HL-60/S4 (cell line): ENCODE data around the gene RP2.

Source experiments
- in situ Hi-C: fragments of 300-500 bp; cut with MboI; formaldehyde crosslinking; loops from 2 replicates; pipeline ENCODE4 v1.14.3; 2022; ENCODE audit warnings: low sequenced_read_pairs

RP2 gene

DNA sequence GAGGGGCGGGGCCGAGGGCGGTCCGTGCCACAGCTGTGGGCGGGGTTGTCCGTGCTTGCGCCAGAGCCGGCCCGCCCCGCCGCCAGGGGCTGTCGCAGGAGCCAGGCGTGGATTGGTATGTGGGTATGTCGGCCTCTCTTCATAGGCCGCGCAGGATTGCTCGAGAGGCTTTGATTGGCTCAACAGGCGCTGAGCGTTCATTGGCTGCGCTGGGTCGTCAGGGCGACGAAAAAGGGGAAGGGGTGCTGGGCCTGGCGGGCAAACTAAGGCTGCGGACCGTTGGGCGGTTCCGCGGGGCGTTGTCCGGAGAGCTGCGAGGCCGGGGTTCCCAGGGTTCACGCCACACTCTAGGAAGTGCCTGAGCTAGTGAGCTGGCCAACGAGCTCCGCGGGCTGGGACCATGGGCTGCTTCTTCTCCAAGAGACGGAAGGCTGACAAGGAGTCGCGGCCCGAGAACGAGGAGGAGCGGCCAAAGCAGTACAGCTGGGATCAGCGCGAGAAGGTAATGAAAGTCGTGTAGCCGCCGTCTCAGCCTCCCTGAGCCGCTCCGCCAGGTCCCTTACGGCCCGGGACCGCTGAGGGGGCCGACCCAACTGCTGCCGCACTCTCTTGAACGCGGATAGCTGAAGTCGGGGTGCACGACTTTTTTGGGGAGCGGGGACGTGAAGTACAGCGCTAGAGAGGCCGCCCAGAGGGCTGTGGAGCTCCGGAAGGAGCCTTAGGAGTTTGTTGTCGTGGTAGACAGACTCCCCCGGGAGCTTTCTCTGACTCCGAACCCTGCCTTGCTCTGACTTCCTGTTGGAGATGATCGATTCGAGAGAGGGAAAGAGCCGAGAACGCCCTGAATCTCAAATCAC, at the start of gene RP2:
Gene RP2 (plus strand): TSS at position 343 of the 857 bp plus-strand sequence. CDS start 58 bp downstream, at position 401.
- in situ Hi-C loops: no loop called here

GRCh38 chrX:46788902-46789301, 47.9 kb upstream of the RP2 start:
- in situ Hi-C loops: no loop called here

DNA sequence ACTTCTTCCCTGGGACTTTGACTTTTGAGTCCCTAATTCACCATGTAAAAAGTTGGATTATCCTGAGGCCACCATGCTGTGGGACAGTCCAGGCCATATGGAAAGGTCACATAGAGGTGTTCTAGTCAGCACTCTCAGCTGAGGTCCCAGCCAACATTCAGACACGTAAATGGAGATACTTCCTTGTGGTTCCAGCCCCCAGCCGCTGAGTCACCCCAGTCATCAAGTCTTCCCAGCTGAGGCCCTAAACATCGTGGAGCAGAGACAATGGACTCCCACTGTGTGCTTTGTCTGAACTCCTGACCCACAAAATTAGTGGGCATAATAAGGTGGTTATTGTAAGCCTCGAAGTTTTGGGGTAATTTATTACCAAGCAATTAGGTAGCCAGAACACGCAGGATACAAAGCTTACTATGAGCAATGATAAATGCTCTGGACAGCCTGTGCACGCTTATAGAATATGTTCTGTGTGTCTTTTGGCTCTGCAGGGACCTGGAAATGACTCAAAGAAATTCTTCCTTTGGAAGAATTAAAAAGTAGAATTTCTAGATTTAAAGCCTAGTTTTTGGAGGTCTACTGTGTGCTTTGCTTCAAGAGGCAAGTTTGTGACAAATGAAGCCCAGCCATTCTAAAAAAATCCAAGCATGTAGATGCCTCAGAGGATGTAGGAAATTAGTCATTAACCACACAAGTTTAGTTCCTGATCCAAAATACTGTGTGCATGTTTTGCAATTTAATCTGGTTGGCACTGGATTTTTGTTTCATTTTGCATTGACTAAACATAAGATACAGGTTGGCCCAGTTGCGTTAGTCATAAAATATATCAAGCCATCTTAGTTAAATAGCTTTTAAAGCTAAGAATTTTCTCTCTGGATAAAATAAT, 44.7 kb upstream of the RP2 start:
- in situ Hi-C loops: no loop called here

GRCh38 chrX:46792810-46793188, 44.0 kb upstream of the RP2 start:
- in situ Hi-C loops: no loop called here

GRCh38 chrX:46793386-46794143, 43.3 kb upstream of the RP2 start:
- in situ Hi-C loops: no loop called here

GRCh38 chrX:46796574-46797191, 40.2 kb upstream of the RP2 start:
- in situ Hi-C loops: no loop called here

DNA sequence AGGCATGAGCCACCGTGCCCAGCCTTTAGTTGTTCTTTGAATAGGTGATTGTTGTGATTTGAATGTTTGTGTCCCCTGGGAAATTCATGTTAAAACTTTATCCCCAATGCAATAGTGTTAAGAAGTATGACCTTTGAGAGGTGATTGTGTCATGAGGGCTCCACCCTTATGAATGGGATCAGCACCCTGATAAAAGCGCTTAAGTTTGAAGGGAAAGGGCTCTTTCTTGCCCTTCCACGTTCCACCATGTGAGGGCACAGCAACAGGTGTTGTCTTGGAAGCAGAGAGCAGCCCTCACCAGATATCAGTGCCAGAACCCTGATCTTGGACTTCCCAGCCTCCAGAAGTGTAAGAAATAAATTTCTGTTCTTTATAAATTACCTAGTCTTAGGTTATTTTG, 33.7 kb upstream of the RP2 start:
- in situ Hi-C loops: no loop called here

DNA sequence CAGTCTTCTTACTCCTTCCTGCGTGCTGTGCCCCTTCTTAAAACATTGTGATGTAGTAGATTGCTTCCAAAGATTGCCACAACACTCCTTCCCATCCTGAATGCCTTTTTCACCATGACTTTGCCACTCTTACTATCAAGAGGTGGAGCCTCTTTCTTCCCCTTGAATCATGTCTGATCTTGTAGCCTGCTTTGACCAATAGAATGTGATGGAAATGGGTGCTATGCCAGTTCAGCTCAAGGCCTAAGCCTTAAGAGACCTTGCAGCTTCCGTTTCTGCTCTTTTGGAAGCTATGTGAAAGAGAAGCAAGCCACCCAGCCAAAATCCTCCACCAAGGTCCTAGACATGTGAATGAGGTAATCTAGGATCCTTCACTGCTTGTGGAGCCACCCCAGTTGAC, 31.6 kb upstream of the RP2 start:
- in situ Hi-C loops: no loop called here

GRCh38 chrX:46811121-46811520, 25.7 kb upstream of the RP2 start:
- in situ Hi-C loops: no loop called here

DNA sequence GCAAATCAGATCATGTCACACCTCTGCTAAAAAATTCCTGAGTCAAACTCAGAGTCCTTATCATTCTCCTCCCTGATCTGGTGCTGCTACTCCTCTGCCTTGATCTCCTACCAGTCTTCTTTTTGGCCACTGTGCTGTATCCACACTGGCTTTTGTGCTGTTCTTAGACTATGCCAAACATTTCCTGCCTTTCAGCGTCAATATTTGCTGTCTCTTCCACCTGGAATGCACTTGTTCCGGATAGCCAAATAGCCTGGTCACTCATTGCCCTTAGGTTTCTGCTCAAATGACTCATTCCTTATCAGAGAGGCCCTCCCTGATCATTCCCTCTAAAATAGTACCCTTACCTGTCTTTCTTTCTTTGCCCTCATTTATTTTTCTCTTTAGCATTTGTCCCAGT, 24.4 kb upstream of the RP2 start:
- in situ Hi-C loops: no loop called here

GRCh38 chrX:46814966-46815365, 21.9 kb upstream of the RP2 start:
- in situ Hi-C loops: no loop called here

DNA sequence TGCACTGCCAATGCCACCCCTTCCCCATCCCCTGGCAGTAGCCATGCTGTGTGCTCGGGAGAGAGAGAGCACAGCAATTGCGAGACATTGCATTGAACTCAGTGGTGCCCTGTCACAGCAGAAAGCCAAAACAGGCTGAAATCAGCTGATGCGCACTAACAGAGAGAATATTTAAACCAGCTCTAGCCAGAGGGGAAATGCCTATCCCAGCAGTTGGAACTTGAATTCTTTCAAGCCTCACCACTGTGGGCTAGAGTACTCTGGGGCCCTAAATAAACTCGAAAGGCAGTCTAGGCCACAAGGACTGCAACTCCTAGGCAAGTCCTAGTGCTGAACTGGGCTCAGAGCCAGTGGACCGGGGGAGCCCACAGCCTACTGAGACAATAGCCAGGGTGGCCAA, 17.7 kb upstream of the RP2 start:
- in situ Hi-C loops: no loop called here

DNA sequence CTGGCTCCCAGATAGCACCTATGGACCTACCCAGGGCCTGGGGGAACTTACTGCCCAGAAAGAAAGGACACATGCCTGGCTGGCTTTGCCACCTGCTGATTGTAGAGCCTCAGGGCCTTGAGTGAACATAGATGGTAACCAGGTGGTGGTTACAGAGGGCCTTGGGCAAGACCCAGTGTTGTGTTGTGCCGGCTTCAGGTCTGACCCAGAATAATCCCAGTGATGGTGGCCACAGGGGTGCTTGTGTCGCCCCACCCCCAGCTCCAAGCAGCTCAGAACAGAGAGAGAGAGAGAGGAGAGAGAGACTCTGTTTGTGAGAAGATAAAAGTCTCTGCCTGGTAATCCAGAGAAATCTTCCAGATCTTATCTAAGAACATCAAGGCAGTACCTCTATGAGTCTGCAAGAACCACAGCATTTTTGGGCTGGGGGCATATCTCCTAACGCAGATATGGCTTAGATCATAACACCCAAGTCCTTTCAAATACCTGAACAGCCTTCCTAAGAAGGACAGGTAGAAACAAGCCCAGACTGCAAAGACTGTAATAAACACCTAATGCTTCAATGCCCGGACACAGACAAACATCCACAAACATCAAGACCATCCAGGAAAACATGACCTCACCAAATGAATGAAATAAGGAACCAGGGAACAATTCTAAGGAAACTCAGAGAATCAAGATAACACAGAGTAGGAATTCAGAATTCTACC, 16.3 kb upstream of the RP2 start:
- in situ Hi-C loops: no loop called here

- in situ Hi-C loops: no loop called here
Observed at GRCh38 chrX:46823481-46823880, 13.4 kb upstream of the RP2 start.

DNA sequence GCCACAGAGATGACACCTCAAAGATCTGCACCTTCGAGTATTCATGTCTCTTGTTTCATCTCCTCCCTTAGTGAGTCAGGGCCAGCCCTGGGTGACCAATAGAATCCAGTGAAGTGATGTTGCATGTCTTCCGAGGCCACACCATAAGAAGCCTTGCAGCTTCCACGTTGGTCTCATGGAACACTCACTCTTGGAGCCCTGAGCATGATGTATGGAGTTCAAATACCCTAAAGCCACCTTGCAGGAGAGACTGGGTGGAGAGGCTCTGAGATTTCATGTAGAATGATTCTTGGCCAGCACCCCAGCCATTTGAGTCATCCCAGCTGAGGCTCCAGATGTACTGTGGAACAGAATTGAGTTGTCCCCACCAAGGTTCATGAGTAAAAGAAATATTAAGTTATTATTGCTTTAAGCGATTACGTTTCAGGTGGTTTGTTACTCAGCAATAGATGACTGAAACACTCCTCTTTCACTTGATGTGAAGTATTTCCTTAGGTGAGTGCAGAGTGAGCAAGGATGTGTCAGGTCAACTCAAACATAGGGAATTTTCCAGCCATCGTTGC, 5.0 kb upstream of the RP2 start:
- in situ Hi-C loops: no loop called here

- in situ Hi-C loops: no loop called here
Observed at GRCh38 chrX:46837558-46838485, 979 bp downstream of the RP2 start.

GRCh38 chrX:46838486-46838870, 1.6 kb downstream of the RP2 start:
- in situ Hi-C loops: no loop called here

GRCh38 chrX:46838974-46839480, 2.2 kb downstream of the RP2 start:
- in situ Hi-C loops: no loop called here

GRCh38 chrX:46840946-46841345, 4.1 kb downstream of the RP2 start:
- in situ Hi-C loops: no loop called here
